Glomerular visceral epithelial cell (primary cell): ENCODE data around the gene DLGAP5.

ENCODE experiments used
- DNase-seq: peaks from one replicate; pipeline ENCODE4 v3.0.0-alpha.2; 2016; ENCODE audit errors: extremely low spot score

DLGAP5 gene

GRCh38 chr14:55129086-55129427 is 62.3 kb downstream of the DLGAP5 start, which contains the start of gene LGALS3:
LGALS3 (plus strand) TSS chr14:55129252; CDS start chr14:55137374, 8,122 bp downstream.
- DNase-seq = peak; percentile 73

GRCh38 chr14:55128386-55129085 is 62.8 kb downstream of the DLGAP5 start:
- no peak for DNase-seq

- DNase-seq = peak; percentile 77
Measured at GRCh38 chr14:55127460-55127951, 63.9 kb downstream of the DLGAP5 start.

GRCh38 chr14:55126932-55127459 is 64.4 kb downstream of the DLGAP5 start:
- no peak for DNase-seq

- DNase-seq = no peak
Measured at GRCh38 chr14:55126034-55126433, 65.4 kb downstream of the DLGAP5 start.

DNA sequence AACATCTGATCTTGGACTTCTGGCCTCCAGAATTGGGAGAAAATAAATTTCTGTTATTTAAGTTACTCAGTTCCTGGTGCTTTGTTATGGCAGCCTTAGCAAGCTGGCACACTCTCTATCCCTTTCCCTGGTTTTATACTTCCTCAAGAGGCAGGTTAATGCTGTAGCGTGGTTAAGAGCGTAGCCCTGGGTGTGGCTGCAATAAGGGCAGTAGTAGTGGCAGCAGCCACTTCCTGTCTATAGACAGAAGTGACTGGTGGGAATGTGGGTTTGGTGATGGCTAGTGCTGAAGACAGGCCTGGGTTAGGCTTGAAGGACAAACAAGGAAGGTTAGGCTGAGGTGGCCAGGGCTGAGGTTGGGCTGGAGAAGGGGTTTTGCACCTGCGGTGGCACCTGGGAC is 66.0 kb downstream of the DLGAP5 start:
- peak; percentile 30 for DNase-seq

DNA sequence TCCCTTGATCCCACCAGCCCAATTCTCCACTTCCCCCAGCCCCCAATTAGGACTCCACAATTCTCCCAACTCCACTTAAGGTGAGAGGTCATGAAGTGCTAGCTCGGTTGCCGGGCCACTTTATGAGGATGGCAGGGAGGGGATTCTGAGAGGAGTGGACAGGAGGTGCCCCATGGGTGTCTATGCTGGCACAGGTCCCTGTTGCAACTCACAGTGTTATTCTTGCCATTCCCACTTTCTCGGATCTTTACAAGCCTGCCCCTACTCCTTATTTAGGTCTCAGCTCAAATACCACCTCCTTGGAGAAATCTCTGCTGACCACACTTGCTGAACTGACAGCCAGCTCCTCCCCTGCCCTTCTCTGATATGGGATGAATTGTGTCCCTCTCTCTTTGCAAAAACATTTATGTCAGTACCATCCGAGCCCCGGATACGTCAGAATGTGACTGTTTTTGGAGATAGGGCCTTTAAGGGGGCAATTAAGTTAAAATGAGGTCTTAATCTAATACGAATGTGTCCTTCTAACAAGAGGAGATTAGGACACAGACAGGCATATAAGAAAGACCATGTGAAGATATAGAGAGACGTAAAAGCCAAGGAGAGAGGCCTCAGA is 66.5 kb downstream of the DLGAP5 start:
- DNase-seq = no peak

DNA sequence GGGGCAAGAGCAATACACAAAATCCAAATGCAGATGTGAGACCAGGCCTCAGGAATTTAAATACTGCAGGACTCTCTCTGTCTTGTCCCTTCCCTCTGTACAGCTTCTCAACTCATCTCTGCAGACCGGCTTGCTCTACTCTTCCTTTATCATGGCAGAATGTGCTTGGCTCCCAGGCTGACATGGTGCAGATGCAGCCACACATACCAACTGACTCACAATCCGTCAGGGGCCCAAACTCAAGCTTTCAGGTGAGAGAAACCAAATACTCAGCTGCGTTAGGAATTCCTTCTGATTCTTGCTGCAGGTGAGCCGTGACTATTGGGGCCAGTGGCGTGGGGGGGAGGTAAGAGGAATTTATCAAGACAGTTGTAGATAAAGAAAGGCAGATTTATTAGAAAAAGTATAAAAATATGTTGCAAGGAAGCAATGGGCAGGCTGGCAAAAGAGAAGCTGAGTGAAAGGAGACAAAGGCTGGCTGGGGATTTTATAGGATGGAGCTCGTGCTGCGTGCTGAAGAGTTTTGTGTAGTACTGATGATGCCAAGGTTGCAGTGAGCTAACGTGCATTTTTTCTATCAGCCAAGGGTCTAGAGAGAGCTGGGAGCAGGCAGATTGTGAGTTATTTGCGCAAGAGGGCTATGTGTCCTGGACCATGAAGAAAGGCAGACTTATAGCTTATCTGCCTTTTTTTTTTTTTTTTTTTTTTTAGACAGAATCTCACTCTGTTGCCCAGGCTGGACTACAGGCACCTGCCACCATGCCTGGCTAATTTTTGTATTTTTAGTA is 67.3 kb downstream of the DLGAP5 start:
- DNase-seq = no peak

GRCh38 chr14:55123101-55123500 is 68.3 kb downstream of the DLGAP5 start:
- peak; percentile 87 for DNase-seq

- no peak for DNase-seq
Measured at GRCh38 chr14:55122440-55122986, 68.9 kb downstream of the DLGAP5 start.

DNA sequence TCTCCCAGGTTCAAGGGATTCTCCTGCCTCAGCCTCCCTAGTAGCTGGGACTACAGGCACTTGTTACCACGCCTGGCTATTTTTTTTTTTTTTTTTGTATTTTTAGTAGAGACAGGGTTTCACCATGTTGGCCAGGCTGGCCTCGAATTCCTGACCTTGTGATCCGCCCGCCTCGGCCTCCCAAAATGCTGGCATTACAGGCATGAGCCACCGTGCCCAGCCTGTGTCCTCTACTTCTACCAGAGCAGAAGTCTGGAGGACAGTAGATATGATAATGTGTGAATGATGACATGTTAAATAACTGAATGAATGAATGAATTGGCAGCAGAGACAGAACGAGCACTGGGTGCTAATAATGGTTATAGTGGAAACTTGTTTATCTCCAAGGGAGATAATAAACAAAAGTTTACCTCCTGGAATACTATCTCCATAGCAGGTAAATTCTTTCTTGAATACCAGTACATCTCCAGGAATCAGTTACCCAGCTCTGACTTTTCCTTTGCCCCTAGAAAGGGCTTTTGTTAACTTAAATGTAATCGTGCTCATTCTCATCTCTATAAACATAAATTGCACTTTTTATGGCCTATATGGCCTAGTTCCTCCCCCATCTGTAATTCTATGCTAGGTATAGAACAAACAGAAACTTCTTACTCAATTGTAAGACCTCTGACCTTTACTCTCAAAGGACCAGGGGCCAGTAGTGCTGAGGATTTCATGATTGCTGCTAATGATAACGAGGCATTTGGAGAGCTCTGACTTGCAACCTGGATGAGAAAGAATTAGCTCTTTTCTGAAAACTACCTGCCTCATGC is 69.6 kb downstream of the DLGAP5 start:
- no peak for DNase-seq

- no peak for DNase-seq
Measured at GRCh38 chr14:55120571-55121495, 70.6 kb downstream of the DLGAP5 start.

GRCh38 chr14:55118761-55119160 is 72.6 kb downstream of the DLGAP5 start:
- DNase-seq = no peak

DNA sequence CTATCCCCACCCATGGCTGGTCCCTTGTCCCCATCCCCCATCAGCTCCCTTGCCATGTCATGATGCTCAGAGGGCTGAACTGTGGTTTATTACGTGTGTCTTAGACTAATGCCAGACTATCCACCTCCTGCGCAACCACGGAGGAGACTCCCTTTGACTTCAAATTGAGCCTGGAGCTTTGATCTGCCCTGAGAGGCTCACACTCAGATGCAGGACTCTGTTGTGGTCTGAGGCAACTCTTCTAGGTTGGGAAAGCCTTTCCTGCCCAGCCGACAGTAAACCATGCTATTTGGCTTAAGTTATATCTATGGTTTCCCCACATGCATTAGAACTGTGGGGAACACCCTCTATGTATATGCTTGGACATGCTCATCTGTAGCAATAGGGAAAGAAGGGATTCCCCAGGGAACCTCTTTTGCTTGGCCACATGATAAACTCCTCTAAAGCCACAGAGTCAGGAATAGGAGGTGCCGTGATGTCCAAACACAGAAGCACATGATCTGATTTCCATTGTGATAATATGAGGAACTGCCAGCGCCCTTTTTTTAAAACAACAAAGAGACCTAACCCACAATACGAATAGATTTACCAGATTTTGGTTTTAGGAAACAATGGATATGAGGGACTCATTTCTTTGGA is 73.5 kb downstream of the DLGAP5 start:
- DNase-seq = no peak

- no peak for DNase-seq
Measured at GRCh38 chr14:55116246-55117030, 74.9 kb downstream of the DLGAP5 start.

DNA sequence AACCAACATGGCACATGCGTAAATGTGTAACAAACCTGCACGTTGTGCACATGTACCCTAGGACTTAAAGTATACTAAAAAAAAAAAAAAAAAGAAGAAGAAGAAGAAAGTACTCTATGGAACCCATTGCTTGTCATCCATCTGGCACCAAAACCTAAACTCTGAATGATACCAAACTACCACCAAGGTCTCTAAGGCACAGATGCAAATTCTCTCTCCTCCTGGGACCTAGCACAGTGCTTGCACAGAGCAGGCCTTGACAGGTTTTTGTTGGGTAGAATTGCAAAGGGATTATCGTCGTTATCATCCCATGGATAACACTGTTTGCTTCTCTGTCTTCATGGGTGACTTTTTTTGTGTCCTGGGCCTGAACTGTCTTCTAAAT is 75.5 kb downstream of the DLGAP5 start:
- no peak for DNase-seq

- no peak for DNase-seq
Measured at GRCh38 chr14:55115460-55115859, 75.9 kb downstream of the DLGAP5 start.

DNA sequence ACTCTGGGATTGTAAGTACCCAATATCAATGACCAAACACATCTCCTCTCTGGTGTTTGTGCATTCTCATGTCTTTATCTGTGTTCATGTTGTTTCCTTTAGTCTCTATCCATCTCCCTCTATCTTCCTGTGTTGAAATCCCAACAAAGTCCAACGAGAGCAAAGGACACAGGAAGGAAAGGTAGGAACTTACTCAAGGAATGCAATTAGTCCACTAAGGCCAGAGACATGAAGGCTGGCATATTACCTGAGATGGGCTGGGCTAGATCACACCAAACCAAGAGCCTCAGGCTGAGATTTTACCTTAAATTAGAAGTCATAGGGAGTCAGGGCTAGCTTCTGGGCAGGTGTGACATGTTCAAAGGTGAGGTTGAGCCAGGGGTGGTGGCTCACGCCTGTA is 76.7 kb downstream of the DLGAP5 start:
- no peak for DNase-seq
